COR-L47 (cell line): ENCODE results near the gene KRTAP4-6.
"Not testable (repeated sequence)": the region's sequence is repeated elsewhere in the genome, so short reads cannot be mapped to it uniquely, and the experiment has no call there.

Experiments used
- DNase-seq: peaks from one replicate; lab custom pipeline; 2025; lab: John Stamatoyannopoulos, UW

Gene KRTAP4-6

DNA sequence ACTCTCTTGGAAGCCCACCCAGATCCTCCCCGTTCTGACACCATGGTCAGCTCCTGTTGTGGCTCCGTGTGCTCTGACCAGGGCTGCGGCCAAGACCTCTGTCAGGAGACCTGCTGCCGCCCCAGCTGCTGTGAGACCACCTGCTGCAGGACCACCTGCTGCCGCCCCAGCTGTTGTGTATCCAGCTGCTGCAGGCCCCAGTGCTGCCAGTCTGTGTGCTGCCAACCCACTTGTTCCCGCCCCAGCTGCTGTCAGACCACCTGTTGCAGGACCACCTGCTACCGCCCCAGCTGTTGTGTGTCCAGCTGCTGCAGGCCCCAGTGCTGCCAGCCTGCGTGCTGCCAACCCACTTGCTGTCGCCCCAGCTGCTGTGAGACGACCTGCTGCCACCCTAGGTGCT, 35.0 kb downstream of the KRTAP4-6 start, which contains the start of gene KRTAP4-9:
KRTAP4-9 (plus strand) TSS at position 43 of the 400 bp plus-strand sequence; CDS start at position 43, 0 bp downstream.
- DNase-seq: not testable (repeated sequence)

DNA sequence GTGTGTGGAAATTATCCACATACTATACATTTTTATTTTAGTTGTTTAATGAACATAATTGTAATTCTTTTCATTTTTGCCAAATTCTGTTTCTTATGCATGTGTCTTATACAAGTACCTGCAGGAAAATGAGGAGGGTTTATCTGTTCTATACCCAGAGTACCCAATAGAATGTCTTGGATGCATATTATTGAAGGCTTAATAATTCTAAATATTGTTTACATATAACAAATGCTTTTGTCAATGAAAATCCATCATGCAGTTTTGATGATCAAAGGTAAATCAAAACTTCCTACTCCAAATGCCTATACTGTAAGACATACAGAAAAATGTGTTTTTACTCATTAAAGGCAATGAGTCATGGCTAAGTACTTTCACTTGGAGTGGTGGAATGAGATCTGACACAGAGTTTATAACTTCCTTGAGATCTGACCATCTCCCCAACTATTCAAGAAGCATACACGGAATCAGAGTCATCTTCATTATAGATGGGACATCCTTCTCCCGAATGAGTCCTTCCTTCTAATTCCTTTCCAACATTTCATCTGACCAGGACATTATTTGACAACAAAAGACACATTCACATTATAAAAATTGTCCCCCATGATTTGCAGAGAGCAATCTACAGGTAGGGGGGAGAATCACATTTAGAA, 35.8 kb downstream of the KRTAP4-6 start:
- not testable (repeated sequence) for DNase-seq

DNA sequence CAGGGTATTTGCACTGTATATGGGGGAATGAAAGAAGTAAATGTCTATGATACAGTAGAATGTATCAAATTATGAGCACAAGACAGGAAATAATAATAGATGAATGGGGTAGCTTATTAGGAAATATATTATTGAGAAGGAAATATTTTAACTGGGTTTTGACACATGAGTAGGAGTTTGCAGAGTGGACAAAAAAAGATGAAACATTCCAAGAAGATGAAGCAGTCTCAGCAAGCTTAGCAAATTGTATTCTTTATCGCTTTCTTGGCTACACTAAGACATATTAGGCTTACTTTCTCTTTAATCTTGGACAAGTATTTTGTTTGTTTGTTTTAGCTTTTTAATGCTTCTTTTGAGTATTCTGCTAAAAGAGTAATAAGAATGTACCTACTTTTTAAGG, 36.4 kb downstream of the KRTAP4-6 start:
- DNase-seq: no peak

DNA sequence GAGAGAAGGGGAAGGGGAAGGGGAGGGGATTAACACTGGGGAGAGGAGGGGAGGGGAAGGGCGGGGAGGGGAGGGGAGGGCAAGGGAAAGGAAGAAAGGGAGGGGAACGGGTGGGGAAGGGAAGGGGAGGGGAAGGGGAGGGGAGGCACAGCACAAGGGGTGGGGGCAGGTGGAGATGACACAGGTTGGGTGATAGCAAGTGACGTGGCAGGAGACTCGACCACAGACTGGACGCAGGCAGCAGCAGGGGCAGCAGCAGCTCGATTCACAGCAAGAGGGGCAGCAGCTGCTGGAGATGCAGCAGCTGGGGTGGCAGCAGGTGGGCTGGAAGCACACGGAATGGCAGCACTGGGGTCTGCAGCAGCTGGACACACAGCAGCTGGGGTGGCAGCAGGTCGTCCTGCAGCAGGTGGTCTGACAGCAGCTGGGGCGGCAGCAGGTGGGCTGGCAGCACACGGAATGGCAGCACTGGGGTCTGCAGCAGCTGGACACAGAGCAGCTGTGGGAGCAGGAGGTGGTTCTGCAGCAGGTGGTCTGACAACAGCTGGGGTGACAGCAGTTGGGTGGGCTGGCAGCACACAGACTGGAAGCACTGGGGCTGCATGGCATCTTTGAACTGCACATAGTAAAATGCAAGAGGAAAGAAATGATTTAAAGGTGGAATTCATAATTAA, 38.6 kb downstream of the KRTAP4-6 start, which contains the start of gene KRTAP4-16:
KRTAP4-16 (minus strand) TSS at position 624 of the 674 bp plus-strand sequence; CDS start at position 624, 0 bp downstream.
- no peak for DNase-seq

DNA sequence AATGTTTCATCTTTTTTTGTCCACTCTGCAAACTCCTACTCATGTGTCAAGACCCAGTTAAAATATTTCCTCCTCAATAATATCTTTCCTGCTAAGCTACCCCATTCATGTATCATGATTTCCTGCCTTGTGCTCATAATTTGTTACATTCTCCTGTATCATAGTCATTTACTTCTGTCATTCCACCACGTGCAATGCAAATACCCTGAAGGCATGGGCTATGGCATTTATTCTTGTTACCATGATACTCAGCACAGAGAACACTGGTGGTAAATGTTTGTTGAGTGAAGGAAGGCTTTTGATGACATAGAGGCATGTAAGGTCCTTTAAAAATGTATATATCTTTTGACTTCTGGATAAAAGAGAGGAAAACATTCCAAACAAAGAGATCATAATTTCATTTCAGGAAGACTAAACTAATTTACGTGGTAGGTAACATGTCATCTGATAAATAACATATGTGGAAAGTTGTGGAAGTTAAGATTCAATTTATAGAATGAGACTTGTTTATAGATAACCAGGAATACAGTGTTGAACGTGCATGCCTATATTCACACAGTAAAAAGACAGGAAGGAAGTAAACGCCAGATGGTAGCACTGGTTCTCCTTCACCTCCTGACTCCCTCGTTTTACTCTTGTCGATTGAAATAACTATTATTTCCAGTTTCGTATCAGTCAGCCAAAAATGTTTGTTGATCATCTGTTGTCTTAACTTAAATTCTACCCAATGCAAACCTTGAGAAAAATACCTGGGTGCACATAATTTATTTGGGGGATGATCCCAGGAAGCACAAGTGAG, 40.5 kb downstream of the KRTAP4-6 start:
- DNase-seq: not testable (repeated sequence)

DNA sequence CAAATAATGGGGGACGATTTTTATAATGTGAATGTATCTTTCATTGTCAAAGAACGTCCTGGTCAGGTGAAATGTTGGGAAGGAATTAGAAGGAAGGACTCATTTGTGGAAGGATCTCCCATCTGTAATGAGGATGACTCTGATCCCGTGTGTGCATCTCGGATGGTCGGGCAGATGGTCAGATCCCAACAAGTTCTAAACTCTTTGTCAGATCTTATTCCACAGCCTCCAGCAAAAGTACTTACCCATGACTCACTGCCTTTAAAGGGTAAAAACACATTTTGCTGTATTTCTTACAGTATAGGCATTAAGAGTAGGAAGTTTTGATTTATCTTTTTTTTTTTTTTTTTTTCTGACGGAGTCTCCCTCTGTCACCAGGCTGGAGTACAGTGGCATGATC, 41.9 kb downstream of the KRTAP4-6 start:
- DNase-seq: no peak

DNA sequence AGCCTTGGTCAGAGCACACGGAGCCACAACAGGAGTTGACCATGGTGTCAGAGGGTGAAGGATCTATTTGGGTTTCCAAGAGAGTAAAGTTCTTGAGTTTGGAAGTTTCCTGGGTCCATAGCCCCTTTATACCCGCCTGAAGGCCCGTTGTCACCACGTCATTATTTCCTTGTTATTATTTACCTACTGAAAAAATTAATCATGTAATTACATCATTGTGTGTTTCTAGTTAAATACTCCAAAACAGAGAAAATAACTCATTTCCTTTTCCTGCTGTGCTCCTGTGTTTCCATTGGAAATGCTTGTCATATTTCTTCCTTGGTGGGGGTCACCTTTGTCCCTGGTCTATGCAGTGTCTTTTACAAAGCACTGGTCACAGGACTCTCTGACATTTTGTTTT, 42.3 kb downstream of the KRTAP4-6 start, which contains the start of gene KRTAP4-8:
KRTAP4-8 (minus strand) TSS at position 101 of the 400 bp plus-strand sequence; CDS start at position 43, 58 bp downstream.
- no peak for DNase-seq

DNA sequence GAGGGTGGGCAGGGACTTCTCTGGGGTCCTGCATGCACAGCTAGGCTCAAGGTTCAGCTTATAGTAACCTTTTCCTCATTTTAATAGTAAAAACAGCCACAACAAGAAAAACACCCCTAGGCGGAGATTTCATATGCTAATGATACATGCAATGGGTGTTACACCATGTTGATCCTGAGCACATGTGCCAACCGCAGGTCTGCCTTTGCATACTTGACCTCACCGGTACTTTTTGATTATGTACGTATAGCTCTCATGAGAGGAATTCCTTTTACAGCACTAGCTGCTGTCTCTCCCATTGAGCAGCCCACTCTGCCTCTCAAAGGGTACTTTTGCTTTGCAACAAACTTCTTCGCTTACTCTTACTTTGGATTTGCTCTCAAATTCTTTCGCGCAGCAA, 44.3 kb downstream of the KRTAP4-6 start:
- DNase-seq: no peak
